Transverse colon (tissue), 4 donors: ENCODE measurements around the gene GRM7. TPM values are rescaled to one million over a fixed set of nuclear protein-coding genes. Genes with fewer than 3 reads are reported as not detected.

Experiments used
- DNase-seq: peaks from one replicate; pipeline ENCODE4 v3.0.0-alpha.2; 2019
- H3K27ac ChIP-seq, 4 donors: fragments of 200-600 bp; sonication (generic); 2 replicates each; pipeline ENCODE4 v1.5.1; 2016 to 2018; ENCODE audit warnings: inconsistent platforms in 4 of 4
- H3K27me3 ChIP-seq: fragments of 200-600 bp; sonication (generic); 2 replicates; pipeline ENCODE4 v1.5.1; 2017; ENCODE audit warnings: inconsistent platforms
- H3K36me3 ChIP-seq, 4 donors: fragments of 200-600 bp; sonication (generic); 2 replicates each; pipeline ENCODE4 v1.5.1; 2017 to 2019; ENCODE audit warnings: inconsistent platforms in 4 of 4
- H3K4me1 ChIP-seq, 4 donors: fragments of 200-600 bp; sonication (generic); 2 replicates each; pipeline ENCODE4 v1.5.1; 2017 to 2020; ENCODE audit warnings: inconsistent platforms in 4 of 4
- H3K4me3 ChIP-seq, 4 donors: fragments of 200-600 bp; sonication (generic); 1 replicate in 1 of 4; 2 replicates in 3 of 4; pipeline versions ENCODE4 v1.5.1 to v1.6.1; 2017 to 2019; ENCODE audit warnings: inconsistent platforms in 4 of 4
- H3K9me3 ChIP-seq, 2 donors: fragments of 200-600 bp; sonication (generic); 2 replicates each; pipeline ENCODE4 v1.5.1; 2017 to 2019; ENCODE audit warnings: inconsistent platforms in 2 of 2
- CTCF ChIP-seq, 5 experiments: fragments of 200-600 bp in 3 of 5; fragments of 450-650 bp in 2 of 5; sonication (generic) in 3 of 5; IDR thresholded peaks; 1 replicate in 2 of 5; 2 replicates in 3 of 5; pipeline ENCODE4 v1.5.1; 2016 to 2017; ENCODE audit warnings: antibody characterized with exemption in 5 of 5, inconsistent platforms in 3 of 5, mild to moderate bottlenecking in 2 of 5, moderate library complexity in 1 of 5
- EP300 ChIP-seq: sonication (generic); formaldehyde crosslinking; IDR thresholded peaks from one replicate; pipeline ENCODE4 v1.6.1; 2017; ENCODE audit warnings: antibody characterized with exemption, low read depth
- POLR2A ChIP-seq: fragments of 450-650 bp; IDR thresholded peaks from one replicate; pipeline ENCODE4 v1.6.1; 2016; ENCODE audit warnings: antibody characterized with exemption, mild to moderate bottlenecking, moderate library complexity
- POLR2AphosphoS5 ChIP-seq, 3 donors: sonication (generic); formaldehyde crosslinking; IDR thresholded peaks; one replicate each; pipeline ENCODE4 v1.6.1; 2016; ENCODE audit warnings: antibody characterized with exemption in 3 of 3
- WGBS, 2 donors: methylation state at CpG; one replicate each; pipeline ENCODE4 v1.1.5; 2018; ENCODE audit warnings: low coverage in 1 of 2; 5-methylcytosine and 5-hydroxymethylcytosine counted together
- in situ Hi-C, 4 donors: fragments of 200-750 bp; cut with MboI; loops; one replicate each; pipeline versions ENCODE4 v1.15.0 to v1.15.1; 2017; ENCODE audit warnings: low sequenced_read_pairs in 3 of 4, low pct_ligation_motif_present in 1 of 4, low pct_unique_long_range_greater_than_20kb in 1 of 4
- intact Hi-C: fragments of 100-400 bp; cut with DNase I; formaldehyde crosslinking; loops from one replicate; pipeline ENCODE4 v1.15.1; 2023; ENCODE audit warnings: low total_unique reads
- total RNA-seq, 4 donors: library from RNA; depleted of rRNA; stranded (reverse); fragments of >200 nt; gene quantifications; one replicate each; pipeline ENCODE4 v1.1.0, GENCODE V29; 2016

Gene GRM7
- total RNA-seq, 4 donors from 2014 or later, result 0.14 to 0.20 (median 0.16) TPM; not detected in 1

GRCh38 chr3:7447197-7447769 lies 586.4 kb downstream of the GRM7 start:
- Histone ChIP-seq H3K9me3 (no peaks in the 10 kb centered on the region), H3K27me3 (no peaks in the 10 kb centered on the region), H3K4me1 (no peaks in the 10 kb centered on the region), H3K4me3 (no peak overlapping the region), H3K27ac (no peak overlapping the region), H3K36me3 (no peaks in the 10 kb centered on the region)
- 64 to 74% methylated on average over 6 of the region's 6 CpGs for WGBS, 2 donors
- DNase-seq, result no peak
- TF ChIP-seq EP300, result no peak
- no peak for TF ChIP-seq CTCF (IDR thresholded peaks at IDR 0.05)
- no peak for TF ChIP-seq POLR2A
- TF ChIP-seq POLR2AphosphoS5 (IDR thresholded peaks at IDR 0.05), result no peak
- in situ Hi-C loops, result no loop called here
- intact Hi-C loops, result no loop called here

- no peak for TF ChIP-seq EP300
- no peak for TF ChIP-seq POLR2AphosphoS5 (IDR thresholded peaks at IDR 0.05)
- no peak for TF ChIP-seq CTCF (IDR thresholded peaks at IDR 0.05)
- TF ChIP-seq POLR2A, result no peak
- no peaks in the 10 kb centered on the region for H3K4me1 ChIP-seq
- H3K9me3 ChIP-seq, result no peaks in the 10 kb centered on the region
- no peak overlapping the region for H3K4me3 ChIP-seq
- 89% methylated on average over 2 of the region's 2 CpGs for WGBS, 2 donors
- DNase-seq, result no peak
- no peaks in the 10 kb centered on the region for H3K27me3 ChIP-seq
- intact Hi-C loops, result no loop called here
- no peak overlapping the region for H3K27ac ChIP-seq
- no peaks in the 10 kb centered on the region for H3K36me3 ChIP-seq
- in situ Hi-C loops, result no loop called here
These were observed 595.5 kb downstream of the GRM7 start for GRCh38 chr3:7456386-7456785.

- DNase-seq, result no peak
- WGBS, 2 donors, result 60 to 69% methylated on average over 2 to 8 of the region's 8 CpGs
These were observed 600.4 kb downstream of the GRM7 start for GRCh38 chr3:7461202-7461825.

GRCh38 chr3:7469866-7470265 lies 609.0 kb downstream of the GRM7 start:
- no peak for DNase-seq
- TF ChIP-seq POLR2AphosphoS5 (IDR thresholded peaks at IDR 0.05) (no peak), POLR2A (no peak), EP300 (no peak), CTCF (IDR thresholded peaks at IDR 0.05) (no peak)
- in situ Hi-C loops (no loop called here), intact Hi-C loops (loop anchor here (2.0 kb wide), 1 partner anchor 43 kb away; no protein-coding TSS in a partner anchor)
- Histone ChIP-seq H3K27ac (no peak overlapping the region), H3K4me3 (no peak overlapping the region), H3K36me3 (no peaks in the 10 kb centered on the region), H3K4me1 (no peaks in the 10 kb centered on the region), H3K27me3 (no peaks in the 10 kb centered on the region), H3K9me3 (no peaks in the 10 kb centered on the region)
- 86 to 89% methylated on average over 1 to 2 of the region's 2 CpGs for WGBS, 2 donors

More at GRCh38 chr3:7461202-7461825, 600.4 kb downstream of the GRM7 start:
- TF ChIP-seq CTCF (IDR thresholded peaks at IDR 0.05), result no peak
- H3K36me3 ChIP-seq, result no peaks in the 10 kb centered on the region
- in situ Hi-C loops, result no loop called here
- no peaks in the 10 kb centered on the region for H3K4me1 ChIP-seq
- no peak overlapping the region for H3K27ac ChIP-seq
- intact Hi-C loops, result no loop called here
- H3K27me3 ChIP-seq, result no peaks in the 10 kb centered on the region
- no peak overlapping the region for H3K4me3 ChIP-seq
- H3K9me3 ChIP-seq, result no peaks in the 10 kb centered on the region
